Pancreas (tissue), 10 donors: Measurements from ENCODE around the gene IL16. TPM values are rescaled to one million over a fixed set of nuclear protein-coding genes. Genes with fewer than 3 reads are reported as not detected.

Experiments
- ATAC-seq, 4 donors: fragments of 200-7000 bp; cut with Tn5 transposase; one replicate each; pipeline versions ENCODE4 v1.8.0 to v1.9.1; 2020; ENCODE audit warnings: mild to moderate bottlenecking in 4 of 4, moderate library complexity in 4 of 4
- DNase-seq, 6 donors: peaks; one replicate each; pipeline ENCODE4 v3.0.0-alpha.2; 2020
- FAIRE-seq: peaks from 2 replicates; lab custom pipeline; 2012; peaks lifted over from hg19 to GRCh38; lab: Jason Lieb, UNC
- H3K27ac ChIP-seq, 4 donors: fragments of 200-600 bp; sonication (generic); 1 replicate in 3 of 4; 2 replicates in 1 of 4; pipeline versions ENCODE4 v1.5.0 to v1.8.0; 2020
- H3K27me3 ChIP-seq, 4 donors: fragments of 200-600 bp; one replicate each; pipeline ENCODE4 v1.8.0; 2021
- H3K36me3 ChIP-seq, 3 donors: fragments of 200-600 bp; sonication (generic) in 1 of 3; one replicate each; pipeline versions ENCODE4 v1.5.0 to v1.8.0; 2020 to 2021
- H3K4me1 ChIP-seq, 3 donors: fragments of 200-600 bp; one replicate each; pipeline ENCODE4 v1.8.0; 2021
- H3K4me3 ChIP-seq, 4 donors: fragments of 200-600 bp; sonication (generic) in 2 of 4; one replicate each; pipeline versions ENCODE4 v1.5.0 to v1.8.0; 2020 to 2021
- H3K9me3 ChIP-seq, 4 donors: fragments of 200-600 bp; one replicate each; pipeline ENCODE4 v1.8.0; 2021
- CTCF ChIP-seq, 4 donors: fragments of 200-600 bp; sonication (generic) in 3 of 4; IDR thresholded peaks; one replicate each; pipeline versions ENCODE4 v1.5.0 to v1.8.0; 2021; ENCODE audit warnings: antibody characterized with exemption in 4 of 4
- WGBS, 2 donors: extraction: QIAGEN DNeasy Blood & Tissue Kit; methylation state at CpG; one replicate each; pipeline ENCODE4 v1.1.7; 2013; 5-methylcytosine and 5-hydroxymethylcytosine counted together
- intact Hi-C, 3 donors: fragments of 100-400 bp; cut with DNase I; formaldehyde crosslinking; loops; one replicate each; pipeline versions ENCODE4 v1.11.1 to v1.14.2; 2022
- polyA plus RNA-seq, 2 donors: library from polyadenylated mRNA; stranded (reverse); fragments of 200-250 nt; gene quantifications; one replicate each; pipeline ENCODE4 v1.2.3, GENCODE V29; 2013
- total RNA-seq, 6 donors: library from RNA; stranded (reverse); fragmentation: NEBNext Ultra II Directional in 4 of 6; extraction: Animal tissue kit (Norgen Biotek cat#: 25700) in 4 of 6; gene quantifications; one replicate each; pipeline versions ENCODE4 v1.2.1 to v1.2.4, GENCODE V29; 2021 to 2023
- donor health status: healthy with polysubstance abuse.
- donor health status: DM: no; HTN: no; CAD: no; lungs with moderate emphysema.
- donor health status: DM: no; HTN: no; CAD: no.
- donor health status: control.
- donor health status: control.
- donor health status: Bipolar disorder and iron deficiency.
- donor health status: DM: yes; HTN: yes; CAD: no.
- donor health status: DM: no; HTN: no; CAD: no.
- donor health status: DM: no; HTN: no; CAD: no.
- donor health status: DM: yes; HTN: yes; CAD: no.

Gene IL16
- total and polyA plus RNA-seq, 8 donors: 0.79 to 7.0 (median 2.4) TPM

- WGBS, 2 donors: 72 to 76% methylated on average over 4 of the region's 4 CpGs
- TF ChIP-seq CTCF (IDR thresholded peaks at IDR 0.05): no peak
- Histone ChIP-seq H3K27me3 (no peaks in the 10 kb centered on the region), H3K4me1 (no peaks in the 10 kb centered on the region), H3K27ac (no peak overlapping the region), H3K4me3 (no peak overlapping the region), H3K9me3 (no peaks in the 10 kb centered on the region), H3K36me3 (no peaks in the 10 kb centered on the region)
- FAIRE-seq: no peak
- intact Hi-C loops: no loop called here
- no peak for ATAC-seq
- no peak for DNase-seq
Measured at GRCh38 chr15:81183439-81183775, 13.3 kb upstream of the IL16 start.

GRCh38 chr15:81184188-81184587, 12.5 kb upstream of the IL16 start:
- 67 to 85% methylated on average over 5 of the region's 5 CpGs for WGBS, 2 donors
- ATAC-seq (peak in 1 of 4 donors; percentile 36), DNase-seq (no peak), FAIRE-seq (no peak)
- no peak for TF ChIP-seq CTCF (IDR thresholded peaks at IDR 0.05)
- H3K27me3 ChIP-seq: no peaks in the 10 kb centered on the region
- H3K27ac ChIP-seq: no peak overlapping the region
- H3K4me1 ChIP-seq: peaks cover 0 to under 1% (median 0%) of the 10 kb centered on the region in 3 donors
- no peaks in the 10 kb centered on the region for H3K9me3 ChIP-seq
- H3K36me3 ChIP-seq: no peaks in the 10 kb centered on the region
- intact Hi-C loops: no loop called here
- no peak overlapping the region for H3K4me3 ChIP-seq

- Histone ChIP-seq H3K4me1 (peaks cover 0 to 13% (median 0%) of the 10 kb centered on the region in 3 donors), H3K27me3 (no peaks in the 10 kb centered on the region), H3K9me3 (no peaks in the 10 kb centered on the region), H3K36me3 (no peaks in the 10 kb centered on the region), H3K4me3 (no peak overlapping the region), H3K27ac (no peak overlapping the region)
- no peak for TF ChIP-seq CTCF (IDR thresholded peaks at IDR 0.05)
- FAIRE-seq (no peak), DNase-seq (no peak), ATAC-seq (no peak)
- WGBS, 2 donors: 80 to 86% methylated on average over 5 of the region's 5 CpGs
- intact Hi-C loops: no loop called here
Measured at GRCh38 chr15:81185631-81186295, 10.9 kb upstream of the IL16 start.

GRCh38 chr15:81188354-81188753, 8.3 kb upstream of the IL16 start:
- no peaks in the 10 kb centered on the region for H3K36me3 ChIP-seq
- FAIRE-seq (no peak), DNase-seq (no peak), ATAC-seq (no peak)
- intact Hi-C loops: no loop called here
- TF ChIP-seq CTCF (IDR thresholded peaks at IDR 0.05): no peak
- H3K27ac ChIP-seq: no peak overlapping the region
- peaks cover 0 to 13% (median 0%) of the 10 kb centered on the region in 3 donors for H3K4me1 ChIP-seq
- no peaks in the 10 kb centered on the region for H3K9me3 ChIP-seq
- no peaks in the 10 kb centered on the region for H3K27me3 ChIP-seq
- WGBS, 2 donors: 89 to 93% methylated on average over 8 of the region's 8 CpGs
- H3K4me3 ChIP-seq: no peak overlapping the region

- ATAC-seq (peak; percentile 91 to 94 (median 93)), FAIRE-seq (no peak), DNase-seq (peak; percentile 60 to 75 (median 70))
- Histone ChIP-seq H3K4me1 (peaks cover 0 to 13% (median 0%) of the 10 kb centered on the region in 3 donors), H3K9me3 (no peaks in the 10 kb centered on the region), H3K36me3 (no peaks in the 10 kb centered on the region), H3K27ac (peak overlapping the region in 3 of 4 donors; percentile 10 to 28 (median 19)), H3K27me3 (no peaks in the 10 kb centered on the region), H3K4me3 (no peak overlapping the region)
- intact Hi-C loops: no loop called here
- WGBS, 2 donors: 14 to 23% methylated on average over 11 of the region's 11 CpGs
- no peak for TF ChIP-seq CTCF (IDR thresholded peaks at IDR 0.05)
Measured at GRCh38 chr15:81189583-81190283, 6.9 kb upstream of the IL16 start.
